Measurements from ENCODE around the gene KANK2.
"Not testable (repeated sequence)": the region's sequence is repeated elsewhere in the genome, so short reads cannot be mapped to it uniquely, and the experiment has no call there.

The KANK2 gene

DNA sequence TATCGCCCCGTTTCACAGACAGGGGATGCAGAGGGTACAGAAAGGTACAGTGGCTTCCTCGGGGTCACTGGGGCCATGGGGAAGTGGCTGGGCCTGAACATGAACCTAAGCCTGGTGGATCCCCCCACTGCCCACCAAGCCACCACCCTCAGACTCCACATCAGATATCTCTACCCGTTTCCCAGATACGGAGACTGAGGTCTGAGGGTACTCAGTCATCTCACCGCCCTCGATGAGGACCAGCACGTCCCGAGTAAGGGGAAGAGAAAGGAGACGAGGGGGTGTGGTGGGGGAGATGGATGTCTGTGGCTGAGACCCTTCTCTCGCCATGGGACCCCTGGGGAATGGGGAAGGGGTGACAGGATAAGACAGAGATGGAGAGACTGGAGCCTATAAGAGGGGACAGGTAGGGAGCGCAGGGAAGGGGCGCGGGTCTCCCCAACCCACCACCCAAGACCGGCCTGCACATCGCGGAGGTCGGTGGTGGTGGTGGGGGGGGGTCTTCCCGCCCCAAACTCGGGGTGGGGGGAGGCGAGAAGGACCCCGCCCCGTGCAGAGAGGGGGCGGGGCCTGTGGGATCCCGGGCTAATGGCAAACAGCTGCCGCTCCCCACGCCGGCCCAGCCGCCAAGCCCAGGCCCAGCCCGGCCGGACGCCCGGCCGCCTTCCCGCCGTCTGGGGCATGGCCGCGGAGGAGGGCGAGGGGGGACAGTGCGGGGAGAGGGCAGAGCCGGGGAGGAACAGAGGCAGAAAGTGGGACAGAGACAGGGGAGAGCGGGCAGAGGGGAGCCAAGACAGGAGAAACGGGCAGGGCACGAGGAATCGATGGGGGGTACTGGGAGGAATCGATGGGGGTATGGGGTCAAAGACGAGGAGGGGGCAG, 698 bp downstream of the KANK2 start:
- no peak for FAIRE-seq

DNA sequence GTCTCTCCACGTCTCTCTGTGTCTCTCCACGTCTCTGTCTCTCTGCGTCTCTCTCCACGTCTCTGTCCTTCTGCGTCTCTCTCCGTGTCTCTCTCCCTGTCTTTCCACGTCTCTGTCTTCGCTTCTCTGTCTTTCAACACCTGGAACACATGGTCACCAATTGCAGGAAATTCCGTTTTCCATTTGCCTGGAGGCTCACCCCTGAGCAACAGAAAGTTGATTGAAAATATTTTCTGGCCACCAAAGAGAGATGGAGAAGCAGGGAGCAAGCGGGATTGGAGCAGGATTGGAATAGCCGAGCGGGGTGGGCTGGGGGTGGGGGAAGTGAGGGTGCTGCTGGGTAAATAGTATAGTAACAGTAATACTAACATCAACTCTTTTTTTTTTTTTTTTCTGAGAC, 1.7 kb downstream of the KANK2 start:
- FAIRE-seq: no peak

DNA sequence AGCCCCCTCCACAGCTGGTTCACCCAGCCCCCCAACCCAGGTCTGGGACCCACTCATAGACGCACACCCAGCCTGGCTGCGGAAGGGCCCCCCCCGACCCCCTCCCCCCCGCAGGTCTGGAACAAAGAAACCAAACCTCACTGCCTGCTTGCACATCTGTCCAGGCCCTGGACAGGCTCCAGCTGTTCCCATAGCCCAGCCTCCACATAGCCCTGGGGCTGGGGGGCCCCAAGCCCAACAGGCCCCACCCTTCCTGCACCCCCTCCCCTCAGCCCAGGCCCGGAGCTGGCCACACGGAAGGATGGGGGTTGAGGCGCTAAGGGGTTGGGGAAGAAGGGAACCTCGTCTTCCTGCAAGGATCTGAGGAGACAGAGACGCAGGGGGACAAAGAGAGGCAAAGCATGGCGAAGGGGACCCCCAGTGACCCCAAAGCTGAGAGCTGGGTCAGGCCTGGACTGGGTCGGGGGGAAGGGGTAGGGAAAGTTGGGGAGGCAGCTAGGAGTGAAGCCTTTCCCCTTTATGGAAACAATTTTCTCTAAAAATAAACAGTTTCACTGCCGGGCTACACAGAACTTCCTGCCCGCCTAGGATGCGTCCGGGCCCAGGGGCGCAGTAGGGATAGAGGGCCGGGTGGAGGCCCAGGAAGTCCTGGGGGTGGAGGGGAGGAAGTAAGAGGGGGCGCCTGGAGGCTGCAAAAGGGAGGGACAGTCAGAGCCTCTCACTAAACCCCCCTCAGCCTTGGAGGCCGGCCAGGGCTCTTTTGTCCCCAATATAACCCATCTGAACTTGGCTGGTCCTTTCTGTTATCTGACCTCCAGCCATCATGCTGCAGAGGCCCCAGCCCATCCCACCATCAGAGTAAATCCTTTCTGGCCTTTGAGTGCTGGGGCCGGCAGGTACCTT, 2.4 kb downstream of the KANK2 start:
- FAIRE-seq: no peak

DNA sequence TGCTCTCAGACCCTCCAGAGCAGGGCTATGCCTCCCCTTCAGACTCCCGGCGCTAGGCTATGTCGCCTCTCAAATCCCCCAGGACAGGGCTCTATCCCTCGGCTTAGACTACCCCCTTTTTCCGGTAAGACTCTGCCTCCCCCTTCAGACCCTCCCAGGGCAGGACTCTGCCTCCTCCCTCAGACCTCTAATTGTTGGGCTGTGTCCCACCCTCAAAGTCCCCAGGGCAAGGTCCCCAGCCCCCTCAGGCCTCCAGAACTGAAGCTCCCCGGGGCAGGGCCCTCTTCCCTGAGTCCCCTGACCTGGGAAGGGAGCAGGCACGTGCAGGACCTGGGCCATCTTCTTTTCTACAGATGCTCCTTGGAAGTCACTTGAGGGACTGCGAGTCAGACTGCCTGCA, 3.2 kb downstream of the KANK2 start:
- FAIRE-seq: no peak

DNA sequence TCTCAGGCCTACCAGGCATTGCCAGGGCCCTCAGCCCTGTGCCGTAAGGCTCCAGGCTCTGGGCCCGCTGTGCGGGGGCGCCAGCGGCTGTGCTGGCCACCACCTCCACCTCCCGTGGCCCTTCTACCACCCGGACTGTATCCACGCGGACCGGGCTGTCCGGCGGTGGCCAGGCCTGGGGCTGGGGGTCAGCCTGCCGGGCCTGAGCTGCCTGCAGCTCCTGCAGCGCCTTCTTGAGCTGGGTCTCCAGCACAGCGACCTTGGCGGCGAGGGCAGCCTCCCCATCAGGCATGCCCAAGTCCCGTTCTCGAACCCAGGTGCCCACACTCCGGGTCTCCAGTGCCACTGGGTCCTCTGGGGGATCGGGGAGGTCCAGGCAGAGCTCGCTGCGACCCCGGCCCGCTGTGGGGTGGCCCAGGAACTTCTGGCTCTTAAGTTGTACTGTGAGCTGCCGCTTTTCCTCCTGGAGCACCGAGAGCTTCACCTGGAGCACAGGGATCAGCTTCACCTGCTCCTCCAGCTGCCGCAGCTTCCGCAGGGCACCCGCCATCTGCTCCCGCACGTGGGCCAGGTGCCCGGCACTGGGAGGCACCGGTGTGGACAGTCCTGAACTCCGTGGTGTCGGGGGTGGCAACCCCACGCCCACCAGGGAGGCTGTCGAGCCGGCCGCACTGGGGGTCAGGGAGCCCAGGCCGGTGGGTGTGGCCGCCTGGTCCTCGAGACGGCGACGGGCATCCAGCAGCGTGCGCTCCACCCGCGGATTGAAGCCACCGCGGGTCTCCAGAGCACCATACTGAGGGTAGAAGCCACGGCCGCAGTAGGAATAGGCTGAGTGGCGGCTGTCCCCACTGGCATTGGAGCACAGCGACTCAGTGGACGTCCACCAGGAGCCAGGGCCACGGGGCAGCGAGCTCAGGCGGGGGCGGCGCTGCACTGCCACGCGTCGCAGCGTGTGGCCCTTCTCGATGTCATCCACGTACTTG, 4.1 kb downstream of the KANK2 start:
- FAIRE-seq: no peak

DNA sequence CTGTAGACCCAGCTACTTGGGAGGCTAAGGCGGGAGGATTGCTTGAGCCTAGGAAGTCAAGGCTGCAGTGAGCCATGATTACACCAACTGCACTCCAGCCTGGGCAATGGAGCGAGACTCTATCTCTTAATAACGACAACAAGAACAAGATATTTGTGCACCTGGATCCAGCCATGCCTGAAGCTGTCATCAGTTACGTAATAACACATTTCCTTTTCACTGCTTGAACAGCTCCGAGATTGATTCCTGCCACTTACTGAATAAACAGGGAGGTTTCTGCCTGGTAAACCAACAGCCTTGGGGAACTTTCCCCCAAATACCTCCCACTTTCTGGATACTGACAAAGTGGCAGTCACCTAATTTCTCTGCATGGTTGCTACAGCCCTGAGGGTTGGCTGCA, 5.4 kb downstream of the KANK2 start:
- no peak for FAIRE-seq

DNA sequence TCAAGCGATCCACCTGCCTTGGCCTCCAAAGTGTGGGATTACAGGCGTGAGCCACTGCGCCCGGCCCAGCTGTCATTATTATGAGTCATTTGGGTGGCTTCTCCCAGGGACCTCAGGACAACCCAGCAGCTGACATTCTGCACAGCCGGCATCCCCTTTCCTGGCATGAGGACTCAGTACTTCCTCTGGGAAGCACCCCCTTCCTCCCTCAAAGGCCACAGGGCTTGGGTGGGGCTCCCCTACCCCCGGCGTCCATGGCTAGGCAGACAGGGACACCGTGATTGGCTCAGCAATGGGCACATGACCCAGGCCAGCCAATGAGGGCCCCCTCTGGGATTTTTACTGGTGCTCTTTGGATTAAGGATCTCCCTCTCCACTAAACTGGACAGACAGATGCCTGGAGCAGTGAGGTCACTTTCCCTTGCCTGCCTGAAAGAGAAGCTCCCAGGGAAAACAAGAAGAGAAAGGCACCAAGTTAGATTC, 6.0 kb downstream of the KANK2 start:
- no peak for FAIRE-seq

DNA sequence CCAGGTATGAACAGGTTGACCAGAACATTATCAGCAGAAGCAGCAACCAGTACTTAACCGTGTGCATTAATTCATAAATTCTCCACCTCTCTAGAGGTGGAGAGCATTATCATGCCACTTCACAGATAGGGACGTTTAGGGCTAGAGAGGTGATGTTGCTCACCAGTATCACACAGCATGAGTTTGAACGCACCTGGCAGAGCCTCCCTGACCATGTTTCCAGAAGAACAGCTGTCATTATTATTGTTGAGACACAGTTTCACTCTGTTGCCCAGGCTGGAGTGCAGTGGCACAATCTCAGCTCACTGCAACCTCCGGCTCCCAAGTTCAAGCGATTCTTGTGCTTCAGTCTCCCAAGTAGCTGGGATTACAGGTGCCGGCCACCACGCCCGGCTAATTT, 6.8 kb downstream of the KANK2 start:
- FAIRE-seq: no peak

DNA sequence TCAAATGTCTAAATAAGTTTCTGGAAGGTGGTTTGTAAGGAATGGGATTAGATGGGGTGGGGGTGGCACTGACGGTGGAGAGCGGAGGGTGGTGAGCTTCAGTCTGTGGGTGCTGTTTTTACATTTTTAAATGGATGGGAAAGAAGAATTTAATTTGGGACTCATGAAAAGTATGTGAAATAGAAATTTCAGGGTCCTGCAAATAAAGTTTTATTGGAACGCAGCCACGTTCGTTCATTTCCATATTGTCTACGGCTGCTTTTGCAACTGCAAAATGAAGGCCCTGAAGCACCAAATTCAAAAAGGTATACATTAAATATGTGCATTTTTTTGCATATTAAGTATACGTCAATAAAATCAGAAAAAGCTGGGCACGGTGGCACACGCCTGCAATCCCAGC, 9.9 kb downstream of the KANK2 start:
- FAIRE-seq: no peak

DNA sequence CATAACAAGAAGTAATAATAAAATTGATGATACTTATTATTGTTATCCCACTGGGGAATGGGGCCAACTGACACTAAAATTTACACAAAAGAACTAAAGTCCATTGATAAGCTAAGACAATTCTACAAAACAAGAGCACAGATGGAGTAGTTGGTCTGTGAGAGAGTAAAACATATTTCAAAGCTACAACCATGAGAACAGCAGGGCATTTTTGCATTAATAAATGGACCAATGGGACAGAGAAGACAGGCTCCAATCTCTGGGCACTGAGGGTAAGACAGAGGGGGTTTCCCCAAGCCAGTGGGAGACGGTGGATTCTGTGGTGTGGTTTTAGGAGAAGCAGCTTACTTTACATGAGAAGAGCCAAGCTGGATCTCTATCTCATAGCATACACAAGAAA, 14.4 kb downstream of the KANK2 start:
- FAIRE-seq: no peak

DNA sequence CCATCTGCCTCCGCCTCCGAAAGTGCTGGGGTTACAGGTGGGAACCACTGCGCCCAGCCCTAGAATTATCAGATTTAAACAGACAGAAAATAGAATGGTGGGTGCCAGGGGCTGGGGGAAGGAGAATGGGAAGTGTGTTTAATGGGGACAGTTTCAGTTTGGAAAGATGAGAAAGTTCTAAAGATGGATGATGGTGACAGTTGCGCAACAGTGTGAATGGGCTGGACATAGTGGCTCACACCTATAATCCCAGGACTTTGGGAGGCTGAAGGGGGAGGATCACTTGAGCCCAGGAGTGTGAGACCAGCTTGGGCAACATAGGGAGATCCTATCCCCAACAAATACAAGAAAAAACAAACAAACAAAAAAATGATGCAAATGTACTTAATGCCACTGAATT, 15.9 kb downstream of the KANK2 start:
- no peak for FAIRE-seq

DNA sequence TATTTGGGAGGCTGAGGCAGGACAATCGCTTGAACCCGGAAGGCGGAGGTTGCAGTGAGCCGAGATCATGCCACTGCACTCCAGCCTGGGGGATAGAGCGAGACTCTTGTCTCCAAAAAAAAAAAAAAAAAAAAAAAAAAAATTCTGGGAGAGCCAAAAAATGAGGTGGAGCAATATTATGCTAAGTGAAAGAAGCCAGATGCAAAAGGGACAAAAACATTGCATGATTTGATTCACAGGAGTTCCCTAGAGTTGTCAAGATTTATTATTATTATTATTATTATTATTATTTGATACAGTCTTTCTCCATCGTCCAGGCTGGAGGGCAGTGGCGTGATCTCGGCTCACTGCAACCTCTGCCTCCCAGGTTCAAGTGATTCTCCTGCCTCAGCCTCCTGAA, 16.4 kb downstream of the KANK2 start:
- not testable (repeated sequence) for FAIRE-seq

DNA sequence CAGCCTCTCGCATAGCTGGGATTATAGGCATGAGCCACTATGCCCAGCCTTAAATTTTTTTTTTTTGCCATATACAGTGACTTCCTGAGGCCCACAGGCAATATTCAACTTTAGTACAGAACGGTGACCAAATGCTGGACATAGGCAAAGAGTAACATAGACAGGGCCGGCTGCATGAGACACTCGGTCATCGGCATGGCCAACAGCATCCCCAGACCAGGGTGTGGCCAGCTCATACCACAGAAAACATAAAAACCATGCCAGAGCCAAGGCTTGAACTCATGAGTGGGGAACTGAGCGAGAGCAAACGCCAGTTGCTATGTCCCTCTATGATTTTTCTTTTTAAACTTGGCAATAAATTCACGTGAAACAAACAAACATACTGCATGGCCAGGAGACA, 17.0 kb downstream of the KANK2 start:
- FAIRE-seq: no peak

DNA sequence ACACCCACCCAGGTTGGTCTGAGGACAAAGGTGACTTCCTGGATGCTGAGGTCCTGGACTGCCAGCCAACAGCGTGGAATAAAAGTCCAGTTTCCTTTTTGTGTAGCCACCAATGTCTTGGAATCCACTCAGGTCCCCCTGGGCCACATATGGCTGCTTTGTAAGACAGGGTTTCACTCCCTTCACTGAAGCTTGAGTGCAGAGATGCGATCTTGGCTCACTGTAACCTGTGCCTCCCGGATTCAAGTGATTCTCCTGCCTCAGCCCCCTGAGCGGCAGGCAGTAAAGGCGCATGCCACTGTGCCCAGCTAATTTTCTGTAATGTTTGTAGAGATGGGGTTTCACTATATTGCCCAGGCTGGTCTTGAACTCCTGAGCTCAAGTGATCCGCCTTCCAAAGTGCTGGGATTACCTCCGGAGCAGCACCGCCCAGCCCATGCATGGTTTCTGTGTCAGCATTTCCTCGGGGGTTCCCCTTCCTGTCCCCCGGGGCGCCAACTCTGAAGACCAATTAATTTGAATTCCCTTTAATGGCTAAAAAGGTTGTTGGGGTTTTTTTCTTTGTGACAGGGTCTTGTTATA, 17.5 kb downstream of the KANK2 start:
- no peak for FAIRE-seq

DNA sequence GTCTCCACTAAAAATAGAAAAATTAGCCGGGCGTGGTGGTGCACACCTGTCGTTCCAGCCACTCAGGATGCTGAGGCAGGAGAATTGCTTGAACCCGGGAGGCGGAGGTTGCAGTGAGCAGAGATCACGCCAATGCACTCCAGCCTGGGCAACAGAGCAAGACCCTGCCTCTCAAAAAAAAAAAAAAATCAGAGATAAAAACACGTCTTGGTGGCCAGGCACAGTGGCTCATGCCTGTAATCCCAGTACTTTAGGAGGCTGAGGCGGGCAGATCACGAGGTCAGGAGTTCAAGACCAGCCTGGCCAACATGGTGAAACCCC, 18.2 kb downstream of the KANK2 start:
- not testable (repeated sequence) for FAIRE-seq

DNA sequence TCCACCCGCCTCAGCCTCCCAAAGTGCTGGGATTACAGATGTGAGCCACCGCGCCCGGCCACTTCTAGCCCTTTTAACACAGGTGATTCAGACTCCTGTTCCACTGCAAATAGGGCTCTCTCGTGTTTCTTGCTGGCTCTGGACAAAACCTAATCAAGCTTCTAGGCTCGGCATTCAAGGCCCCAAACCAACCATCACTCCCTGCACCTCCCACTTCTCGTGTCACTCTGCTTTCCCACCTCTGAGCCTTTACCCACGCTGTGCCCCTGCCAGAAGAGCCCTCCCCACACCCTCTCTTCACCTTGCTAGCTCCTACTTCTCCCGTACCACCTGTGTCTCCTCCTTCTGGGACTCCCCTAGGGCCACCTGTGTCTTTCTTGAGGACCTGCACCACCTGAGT, 19.8 kb downstream of the KANK2 start:
- FAIRE-seq: no peak

DNA sequence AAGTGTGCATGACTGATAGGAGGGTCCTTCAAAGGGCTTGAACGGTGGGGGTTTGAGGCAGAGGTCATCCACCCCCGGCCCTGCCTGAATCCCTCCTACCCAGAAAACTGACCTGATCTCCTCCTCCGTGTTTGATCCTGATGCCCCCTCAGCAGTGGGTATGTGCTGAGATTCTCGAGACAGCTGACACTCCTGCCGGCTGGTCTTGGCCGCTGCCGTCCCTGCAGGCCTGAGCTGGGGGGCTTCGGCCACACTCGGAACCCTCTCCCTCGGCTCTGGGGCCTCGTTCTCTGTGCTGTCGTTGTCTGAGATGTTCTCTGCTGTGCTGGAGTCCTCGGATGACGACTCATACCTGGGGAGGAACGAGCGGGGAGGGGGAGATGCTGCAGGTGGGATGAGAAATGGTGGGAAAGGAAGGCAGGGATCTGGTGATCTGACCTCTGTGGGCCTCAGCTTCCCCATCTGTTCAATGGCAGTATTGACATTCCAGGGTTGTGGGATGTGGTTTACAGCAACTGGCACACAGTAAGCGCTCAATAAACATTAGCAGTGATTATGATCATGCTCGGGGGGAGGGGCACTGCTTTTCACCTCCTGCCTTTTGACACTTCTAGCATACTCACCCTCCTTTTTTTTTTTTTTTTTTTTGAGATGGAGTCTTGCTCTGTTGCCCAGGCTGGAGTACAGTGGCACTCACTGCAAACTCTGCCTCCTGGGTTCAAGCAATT, 20.7 kb downstream of the KANK2 start:
- FAIRE-seq: no peak

DNA sequence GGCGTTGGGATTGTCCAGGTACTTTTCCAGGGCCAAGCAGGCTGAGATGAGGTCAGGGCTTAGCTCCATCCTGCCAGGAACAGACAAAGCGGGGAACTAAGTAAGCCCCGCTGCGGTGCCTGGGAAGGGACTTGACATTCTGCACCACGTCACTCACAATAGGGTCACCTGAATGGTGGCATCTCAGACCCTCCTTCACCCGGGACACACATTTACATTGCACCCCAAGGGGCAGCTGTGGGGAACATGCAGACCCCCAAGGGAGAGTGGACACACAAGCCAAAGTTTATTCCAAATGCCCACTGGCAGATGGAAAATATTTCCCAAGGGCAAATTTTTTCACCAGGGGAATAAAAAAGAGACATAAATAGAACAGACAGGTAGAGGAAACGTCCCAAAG, 21.4 kb downstream of the KANK2 start:
- FAIRE-seq: no peak

DNA sequence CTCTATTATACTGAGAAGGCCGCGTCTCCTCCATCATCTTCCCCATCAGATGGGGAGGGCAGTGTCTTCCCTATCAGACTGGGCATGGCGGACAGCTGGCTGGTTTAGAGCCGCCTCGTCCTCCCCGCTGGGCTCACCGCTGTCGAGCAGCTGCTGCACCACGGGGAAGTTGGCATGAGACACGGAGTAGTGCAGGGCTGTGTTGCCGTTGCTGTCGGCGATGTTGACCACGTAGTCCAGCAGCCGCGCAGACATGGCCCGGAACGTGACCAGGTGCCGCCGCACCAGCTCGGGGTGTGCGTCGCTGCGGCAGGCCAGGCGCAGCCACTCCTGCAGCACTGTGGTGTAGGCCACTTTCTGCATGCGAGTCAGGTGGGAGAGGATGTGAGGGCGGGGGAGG, 23.0 kb downstream of the KANK2 start:
- FAIRE-seq: no peak

DNA sequence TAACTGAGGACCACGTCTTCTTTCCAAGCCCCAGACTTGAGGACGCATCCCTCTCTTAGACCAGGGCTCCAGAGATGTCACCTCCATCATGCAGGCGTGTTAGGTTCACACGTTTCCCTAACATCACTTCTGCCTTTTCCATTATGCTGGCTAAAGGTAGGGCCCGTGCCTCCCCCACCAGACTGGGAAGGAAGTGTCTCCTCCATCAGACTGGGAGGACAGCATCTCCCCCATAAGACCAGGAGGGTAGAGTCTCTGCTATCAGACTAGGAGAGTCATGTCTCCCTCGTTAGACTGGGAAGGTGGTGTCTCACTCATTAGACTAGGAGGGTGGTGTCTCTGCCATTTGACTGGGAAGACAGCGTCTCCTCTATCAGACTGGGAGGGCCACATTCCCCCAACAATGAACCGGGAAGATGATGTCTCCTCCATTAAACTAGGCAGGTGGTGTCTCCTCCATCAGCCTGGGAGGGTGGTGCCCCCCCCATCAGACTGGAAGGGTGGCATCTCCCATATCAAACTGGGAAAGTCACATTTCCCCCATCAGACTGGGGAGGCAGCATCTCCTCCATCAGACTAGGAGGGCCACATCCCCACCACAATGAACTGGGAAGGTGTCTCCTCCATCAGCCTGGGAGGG, 23.7 kb downstream of the KANK2 start:
- FAIRE-seq: no peak

DNA sequence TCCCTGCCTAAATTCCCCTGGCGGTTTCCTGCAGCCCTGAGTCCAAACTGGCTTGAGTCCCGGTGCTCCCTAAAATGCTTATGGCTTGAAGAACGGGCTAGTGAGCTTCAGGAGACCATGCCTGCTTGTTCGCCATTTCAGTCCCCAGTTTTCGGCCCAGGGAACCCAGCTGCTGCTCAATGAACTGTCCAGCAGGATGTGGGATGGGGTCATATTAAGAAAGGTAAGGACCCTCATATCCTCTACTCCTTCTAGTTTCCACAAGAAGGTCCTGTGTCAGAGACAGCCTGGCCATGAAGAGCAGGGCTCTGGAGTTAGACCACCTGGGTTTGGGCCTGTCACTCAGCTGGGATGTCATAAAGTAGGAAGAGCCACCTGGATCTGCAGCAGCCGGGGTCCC, 24.8 kb downstream of the KANK2 start:
- FAIRE-seq: no peak
